Thyroid gland (tissue), 4 donors: ENCODE measurements around the gene BSPRY.

ENCODE experiments used
- POLR2A ChIP-seq, 2 donors: fragments of 450-650 bp; IDR thresholded peaks; one replicate each; pipeline ENCODE4 v1.6.1; 2017; ENCODE audit warnings: antibody characterized with exemption in 2 of 2, mild to moderate bottlenecking in 2 of 2, moderate library complexity in 1 of 2
- TF ChIP-seq, protein P1 (sequence below), 6 experiments: fragments of 200-600 bp in 3 of 6; fragments of 450-650 bp in 3 of 6; sonication (generic) in 3 of 6; IDR thresholded peaks; one replicate each; pipeline ENCODE4 v1.5.1; 2016 to 2019; ENCODE audit warnings: antibody characterized with exemption in 6 of 6, mild to moderate bottlenecking in 2 of 6, inconsistent platforms in 1 of 6, moderate library complexity in 1 of 6

DNA sequence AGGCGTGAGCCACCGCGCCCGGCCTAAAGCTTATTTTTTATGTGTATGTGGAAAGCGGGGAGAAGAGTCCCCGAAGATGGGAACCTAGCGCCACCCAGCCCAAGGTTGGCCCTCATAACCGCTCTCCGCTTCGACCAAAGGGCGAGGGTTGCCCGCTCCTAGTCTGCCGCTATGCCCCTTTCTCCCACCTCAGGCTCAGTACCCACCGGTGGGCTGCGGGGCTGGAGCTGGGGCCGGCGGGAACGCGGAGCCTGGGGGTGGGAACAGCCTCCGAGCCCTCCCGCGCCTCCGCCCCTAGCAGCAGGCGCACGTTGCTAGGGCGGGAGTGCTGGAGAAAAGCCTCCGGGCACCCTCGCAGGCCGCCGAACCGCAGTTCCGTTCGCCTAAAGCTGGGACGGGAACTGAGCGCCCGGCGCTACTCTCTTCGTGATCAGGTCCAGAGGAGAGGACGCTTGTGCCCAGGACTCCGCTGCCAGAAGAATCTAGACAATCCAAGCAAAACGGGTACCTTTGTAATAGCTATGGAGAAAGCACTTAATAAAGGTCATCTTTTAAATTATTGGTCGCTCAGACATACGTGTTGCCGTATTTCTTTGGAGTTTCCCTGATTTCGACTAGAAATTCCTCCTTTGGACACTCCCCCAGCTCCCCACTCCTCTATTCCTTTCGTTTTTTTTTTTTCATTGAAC, 9.2 kb upstream of the BSPRY start, which contains the start of gene WDR31:
- TF ChIP-seq, protein P1, sequence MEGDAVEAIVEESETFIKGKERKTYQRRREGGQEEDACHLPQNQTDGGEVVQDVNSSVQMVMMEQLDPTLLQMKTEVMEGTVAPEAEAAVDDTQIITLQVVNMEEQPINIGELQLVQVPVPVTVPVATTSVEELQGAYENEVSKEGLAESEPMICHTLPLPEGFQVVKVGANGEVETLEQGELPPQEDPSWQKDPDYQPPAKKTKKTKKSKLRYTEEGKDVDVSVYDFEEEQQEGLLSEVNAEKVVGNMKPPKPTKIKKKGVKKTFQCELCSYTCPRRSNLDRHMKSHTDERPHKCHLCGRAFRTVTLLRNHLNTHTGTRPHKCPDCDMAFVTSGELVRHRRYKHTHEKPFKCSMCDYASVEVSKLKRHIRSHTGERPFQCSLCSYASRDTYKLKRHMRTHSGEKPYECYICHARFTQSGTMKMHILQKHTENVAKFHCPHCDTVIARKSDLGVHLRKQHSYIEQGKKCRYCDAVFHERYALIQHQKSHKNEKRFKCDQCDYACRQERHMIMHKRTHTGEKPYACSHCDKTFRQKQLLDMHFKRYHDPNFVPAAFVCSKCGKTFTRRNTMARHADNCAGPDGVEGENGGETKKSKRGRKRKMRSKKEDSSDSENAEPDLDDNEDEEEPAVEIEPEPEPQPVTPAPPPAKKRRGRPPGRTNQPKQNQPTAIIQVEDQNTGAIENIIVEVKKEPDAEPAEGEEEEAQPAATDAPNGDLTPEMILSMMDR (IDR thresholded peaks at IDR 0.05), result no peak
- peak in 1 of 2 donors; percentile 74 for TF ChIP-seq POLR2A (IDR thresholded peaks at IDR 0.05)
